ENCODE data around the gene SRSF7. TPM values are rescaled to one million over a fixed set of nuclear protein-coding genes. Genes with fewer than 3 reads are reported as not detected.

SRSF7 gene
- total and polyA plus RNA-seq, 4 donors, result 95.1 to 155 (median 130) TPM

GRCh38 chr2:38743672-38744398, 7.3 kb downstream of the SRSF7 start:
- TF ChIP-seq, protein P1, sequence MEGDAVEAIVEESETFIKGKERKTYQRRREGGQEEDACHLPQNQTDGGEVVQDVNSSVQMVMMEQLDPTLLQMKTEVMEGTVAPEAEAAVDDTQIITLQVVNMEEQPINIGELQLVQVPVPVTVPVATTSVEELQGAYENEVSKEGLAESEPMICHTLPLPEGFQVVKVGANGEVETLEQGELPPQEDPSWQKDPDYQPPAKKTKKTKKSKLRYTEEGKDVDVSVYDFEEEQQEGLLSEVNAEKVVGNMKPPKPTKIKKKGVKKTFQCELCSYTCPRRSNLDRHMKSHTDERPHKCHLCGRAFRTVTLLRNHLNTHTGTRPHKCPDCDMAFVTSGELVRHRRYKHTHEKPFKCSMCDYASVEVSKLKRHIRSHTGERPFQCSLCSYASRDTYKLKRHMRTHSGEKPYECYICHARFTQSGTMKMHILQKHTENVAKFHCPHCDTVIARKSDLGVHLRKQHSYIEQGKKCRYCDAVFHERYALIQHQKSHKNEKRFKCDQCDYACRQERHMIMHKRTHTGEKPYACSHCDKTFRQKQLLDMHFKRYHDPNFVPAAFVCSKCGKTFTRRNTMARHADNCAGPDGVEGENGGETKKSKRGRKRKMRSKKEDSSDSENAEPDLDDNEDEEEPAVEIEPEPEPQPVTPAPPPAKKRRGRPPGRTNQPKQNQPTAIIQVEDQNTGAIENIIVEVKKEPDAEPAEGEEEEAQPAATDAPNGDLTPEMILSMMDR (IDR thresholded peaks at IDR 0.05; ENCODE audit: control extremely low read depth, extremely low read depth), result no peak
- H3K36me3 ChIP-seq (ENCODE audit: control insufficient read depth in 4 of 4, insufficient read depth in 4 of 4, low read length in 4 of 4), result peaks cover 21 to 50% (median 47%) of the 10 kb centered on the region in 4 donors
- no peak for DNase-seq
- H3K9me3 ChIP-seq (ENCODE audit: control insufficient read depth in 4 of 4, insufficient read depth in 3 of 4, low read length in 3 of 4), result no peaks in the 10 kb centered on the region
- no peak overlapping the region for H3K27ac ChIP-seq (ENCODE audit: low read depth in 1 of 2, low read length in 1 of 2)
- H3K27me3 ChIP-seq (ENCODE audit: control insufficient read depth in 3 of 3, insufficient read depth in 3 of 3, low read length in 2 of 3), result no peaks in the 10 kb centered on the region
- H3K4me1 ChIP-seq (ENCODE audit: control insufficient read depth in 5 of 5, insufficient read depth in 5 of 5, low read length in 5 of 5), result peaks cover 2 to 18% (median 5%) of the 10 kb centered on the region in 5 donors
- H3K4me3 ChIP-seq, result no peak overlapping the region
- no peak overlapping the region for H3K9ac ChIP-seq (ENCODE audit: insufficient read depth in 1 of 2, low read length in 2 of 2)
- WGBS, 2 donors, result 91 to 93% methylated on average over 3 of the region's 3 CpGs
- no peak for ATAC-seq (ENCODE audit: insufficient read depth, low FRiP score)

- Histone ChIP-seq H3K27me3 (ENCODE audit: control insufficient read depth in 3 of 3, insufficient read depth in 3 of 3, low read length in 2 of 3) (no peaks in the 10 kb centered on the region), H3K9ac (ENCODE audit: insufficient read depth in 1 of 2, low read length in 2 of 2) (no peak overlapping the region), H3K36me3 (ENCODE audit: control insufficient read depth in 4 of 4, insufficient read depth in 4 of 4, low read length in 4 of 4) (peaks cover 20 to 42% (median 41%) of the 10 kb centered on the region in 4 donors), H3K4me1 (ENCODE audit: control insufficient read depth in 5 of 5, insufficient read depth in 5 of 5, low read length in 5 of 5) (peaks cover under 1 to 17% (median 3%) of the 10 kb centered on the region in 5 donors), H3K4me3 (no peak overlapping the region), H3K27ac (ENCODE audit: low read depth in 1 of 2, low read length in 1 of 2) (no peak overlapping the region), H3K9me3 (ENCODE audit: control insufficient read depth in 4 of 4, insufficient read depth in 3 of 4, low read length in 3 of 4) (no peaks in the 10 kb centered on the region)
- WGBS, 2 donors, result 73 to 80% methylated on average over 10 of the region's 10 CpGs
- no peak for DNase-seq
- TF ChIP-seq, protein P1 (IDR thresholded peaks at IDR 0.05; ENCODE audit: control extremely low read depth, extremely low read depth), result no peak
- ATAC-seq (ENCODE audit: insufficient read depth, low FRiP score), result no peak
Measured at GRCh38 chr2:38742797-38743559, 8.2 kb downstream of the SRSF7 start.

DNA sequence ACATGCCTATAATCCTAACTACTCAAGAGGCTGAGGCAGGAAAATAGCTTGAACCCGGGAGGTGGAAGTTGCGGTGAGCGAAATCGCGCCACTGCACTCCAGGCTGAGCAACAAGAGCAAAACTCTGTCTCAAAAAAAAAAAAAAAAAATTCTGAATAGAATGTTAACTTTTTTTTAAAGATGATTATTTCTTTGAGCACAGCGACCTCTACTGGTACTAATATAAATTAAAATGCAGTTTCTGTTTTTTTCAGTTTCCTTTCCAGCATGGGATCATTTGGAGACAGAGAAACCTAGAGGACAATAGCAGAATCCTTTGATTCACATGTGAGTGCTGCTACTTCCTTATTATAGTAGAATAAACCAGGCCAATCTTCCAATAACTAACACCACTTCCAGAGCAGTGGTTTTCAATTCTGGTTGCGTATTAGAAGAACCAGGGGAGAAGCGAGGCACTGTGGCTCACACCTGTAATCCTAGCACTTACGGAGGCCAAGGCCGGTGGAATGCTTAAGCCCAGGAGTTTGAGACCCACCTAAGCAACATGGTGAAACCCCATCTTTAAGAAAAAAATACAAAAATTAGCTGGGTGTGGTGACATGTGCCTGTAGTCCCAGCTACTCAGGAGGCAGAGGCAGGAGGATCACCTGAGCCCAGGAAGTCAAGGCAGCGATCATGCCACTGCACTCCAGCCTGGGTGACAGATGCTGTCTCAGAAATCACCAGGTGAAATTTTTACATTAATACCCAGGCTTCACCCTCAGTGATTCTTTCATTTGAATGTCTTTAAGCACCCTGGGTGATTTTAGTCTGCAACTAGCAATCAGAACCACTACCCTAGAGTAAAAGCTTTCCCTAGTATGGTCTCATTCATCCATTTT, 10.1 kb downstream of the SRSF7 start:
- Histone ChIP-seq H3K27me3 (ENCODE audit: control insufficient read depth in 3 of 3, insufficient read depth in 3 of 3, low read length in 2 of 3) (no peaks in the 10 kb centered on the region), H3K27ac (ENCODE audit: low read depth in 1 of 2, low read length in 1 of 2) (peak overlapping the region in 1 of 2 donors; percentile 0), H3K4me3 (no peak overlapping the region), H3K4me1 (ENCODE audit: control insufficient read depth in 5 of 5, insufficient read depth in 5 of 5, low read length in 5 of 5) (peaks cover 0 to 13% (median 0%) of the 10 kb centered on the region in 5 donors), H3K9me3 (ENCODE audit: control insufficient read depth in 4 of 4, insufficient read depth in 3 of 4, low read length in 3 of 4) (no peaks in the 10 kb centered on the region), H3K9ac (ENCODE audit: insufficient read depth in 1 of 2, low read length in 2 of 2) (no peak overlapping the region), H3K36me3 (ENCODE audit: control insufficient read depth in 4 of 4, insufficient read depth in 4 of 4, low read length in 4 of 4) (peaks cover 21 to 30% (median 24%) of the 10 kb centered on the region in 4 donors)
- 50 to 55% methylated on average over 11 of the region's 11 CpGs for WGBS, 2 donors
- peak in 2 of 3 donors; percentile 74 to 83 for DNase-seq
- TF ChIP-seq, protein P1 (IDR thresholded peaks at IDR 0.05; ENCODE audit: control extremely low read depth, extremely low read depth), result peak; percentile 44
- ATAC-seq (ENCODE audit: insufficient read depth, low FRiP score), result peak; percentile 28
